HG02571 (cell line): ENCODE measurements around the gene MAML2.

Source experiments
- ATAC-seq: cut with Tn5 transposase; IDR thresholded peaks from one replicate; pipeline ENCODE4 v1.9.1; 2021; ENCODE audit warnings: mild to moderate bottlenecking, moderate library complexity; ENCODE audit not compliant: unreplicated experiment

MAML2 gene

GRCh38 chr11:96084610-96085318, 258.2 kb downstream of the MAML2 start:
- ATAC-seq = no peak

- ATAC-seq = no peak
Measured at GRCh38 chr11:96082936-96083335, 260.1 kb downstream of the MAML2 start.

GRCh38 chr11:96082002-96082899, 260.7 kb downstream of the MAML2 start:
- ATAC-seq = no peak

- ATAC-seq = no peak
Measured at GRCh38 chr11:96081561-96081960, 261.4 kb downstream of the MAML2 start.

- no peak for ATAC-seq
Measured at GRCh38 chr11:96079691-96080090, 263.3 kb downstream of the MAML2 start.

- ATAC-seq = peak; percentile 73
Measured at GRCh38 chr11:96075532-96075959, 267.4 kb downstream of the MAML2 start.

GRCh38 chr11:96074551-96075310, 268.3 kb downstream of the MAML2 start:
- peak; percentile 44 for ATAC-seq

- ATAC-seq = no peak
Measured at GRCh38 chr11:96073536-96073935, 269.5 kb downstream of the MAML2 start.

GRCh38 chr11:96072592-96072991, 270.4 kb downstream of the MAML2 start:
- ATAC-seq = no peak

GRCh38 chr11:96070453-96070852, 272.5 kb downstream of the MAML2 start:
- no peak for ATAC-seq

GRCh38 chr11:96067160-96067559, 275.8 kb downstream of the MAML2 start:
- ATAC-seq = no peak

- no peak for ATAC-seq
Measured at GRCh38 chr11:96065379-96065778, 277.6 kb downstream of the MAML2 start.

GRCh38 chr11:96063886-96064285, 279.1 kb downstream of the MAML2 start:
- ATAC-seq = no peak

- no peak for ATAC-seq
Measured at GRCh38 chr11:96063053-96063452, 279.9 kb downstream of the MAML2 start.

- ATAC-seq = no peak
Measured at GRCh38 chr11:96062134-96062533, 280.9 kb downstream of the MAML2 start.

- ATAC-seq = no peak
Measured at GRCh38 chr11:96061730-96062129, 281.3 kb downstream of the MAML2 start.

- no peak for ATAC-seq
Measured at GRCh38 chr11:96061069-96061468, 281.9 kb downstream of the MAML2 start.

- ATAC-seq = no peak
Measured at GRCh38 chr11:96057502-96057901, 285.5 kb downstream of the MAML2 start.

- no peak for ATAC-seq
Measured at GRCh38 chr11:96056576-96056975, 286.4 kb downstream of the MAML2 start.

GRCh38 chr11:96055706-96056387, 287.1 kb downstream of the MAML2 start:
- no peak for ATAC-seq
